NCI-H510A (cell line): ENCODE measurements around the gene GPR146.
A peak's percentile ranks its signal among the peaks of the same experiment; 100 is the strongest.

Source experiments
- DNase-seq: peaks from one replicate; lab custom pipeline; 2025; lab: John Stamatoyannopoulos, UW

The GPR146 gene

GRCh38 chr7:1043552-1044188 is 676 bp upstream of the GPR146 start:
- DNase-seq, result no peak

GRCh38 chr7:1045069-1046063 is 1.0 kb downstream of the GPR146 start:
- DNase-seq, result no peak

- no peak for DNase-seq
Observed at GRCh38 chr7:1046722-1047679, 2.7 kb downstream of the GPR146 start.

- no peak for DNase-seq
Observed at GRCh38 chr7:1049006-1049741, 4.8 kb downstream of the GPR146 start.

- no peak for DNase-seq
Observed at GRCh38 chr7:1049801-1050200, 5.5 kb downstream of the GPR146 start.

GRCh38 chr7:1050254-1050906 is 6.0 kb downstream of the GPR146 start:
- no peak for DNase-seq

- no peak for DNase-seq
Observed at GRCh38 chr7:1050956-1051690, 6.8 kb downstream of the GPR146 start.

GRCh38 chr7:1052031-1052818 is 7.9 kb downstream of the GPR146 start:
- no peak for DNase-seq

GRCh38 chr7:1053002-1053411 is 8.7 kb downstream of the GPR146 start:
- no peak for DNase-seq

- no peak for DNase-seq
Observed at GRCh38 chr7:1053816-1054370, 9.5 kb downstream of the GPR146 start.

GRCh38 chr7:1054438-1054837 is 10.1 kb downstream of the GPR146 start:
- DNase-seq, result no peak

GRCh38 chr7:1054861-1055450 is 10.6 kb downstream of the GPR146 start:
- peak; percentile 41 for DNase-seq

- no peak for DNase-seq
Observed at GRCh38 chr7:1055491-1055955, 11.2 kb downstream of the GPR146 start.

GRCh38 chr7:1055956-1056784 is 11.8 kb downstream of the GPR146 start:
- DNase-seq, result no peak

GRCh38 chr7:1056785-1057410 is 12.6 kb downstream of the GPR146 start:
- DNase-seq, result no peak

- no peak for DNase-seq
Observed at GRCh38 chr7:1057416-1058291, 13.3 kb downstream of the GPR146 start.
